NCI-H748 treated with DMSO at 0.1 percent for 48 hours (cell line): Measurements from ENCODE around the gene PCDHB6.
"Not testable (repeated sequence)": the region's sequence is repeated elsewhere in the genome, so short reads cannot be mapped to it uniquely, and the experiment has no call there.

ENCODE experiments used
- DNase-seq: peaks from one replicate; lab custom pipeline; 2025; lab: John Stamatoyannopoulos, UW

The PCDHB6 gene

DNA sequence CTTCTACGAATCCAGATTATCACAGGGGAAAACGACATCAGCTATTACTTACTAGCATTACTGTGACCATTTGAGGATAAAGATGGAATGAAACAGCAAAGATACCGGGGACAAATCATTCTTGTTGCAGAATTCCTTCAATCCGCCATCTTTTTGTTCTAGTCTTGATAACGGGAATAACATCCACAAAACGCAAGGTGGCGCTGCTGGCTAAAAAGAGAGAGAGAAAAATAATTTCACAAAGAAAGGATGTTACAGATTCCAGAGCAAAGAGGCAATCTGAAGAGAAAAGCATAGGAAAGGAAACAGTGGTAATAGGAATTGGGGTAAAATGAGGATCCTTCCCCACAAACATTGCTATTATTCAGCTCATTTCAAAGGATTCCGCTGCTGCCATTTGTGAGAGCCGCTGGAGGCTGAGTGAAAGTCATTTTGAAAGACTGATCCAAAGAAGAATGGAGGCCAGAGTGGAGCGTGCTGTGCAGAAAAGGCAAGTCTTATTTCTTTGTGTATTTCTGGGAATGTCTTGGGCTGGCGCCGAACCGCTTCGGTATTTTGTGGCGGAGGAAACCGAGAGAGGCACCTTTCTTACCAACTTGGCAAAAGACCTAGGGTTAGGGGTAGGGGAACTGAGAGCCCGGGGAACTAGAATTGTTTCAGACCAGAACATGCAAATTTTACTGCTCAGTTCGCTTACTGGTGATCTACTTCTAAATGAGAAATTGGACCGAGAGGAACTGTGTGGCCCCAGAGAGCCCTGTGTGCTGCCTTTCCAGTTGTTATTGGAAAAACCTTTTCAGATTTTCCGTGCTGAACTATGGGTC lies 22.7 kb downstream of the PCDHB6 start, which contains the start of gene PCDHB7:
PCDHB7 (plus strand) TSS at position 264 of the 824 bp plus-strand sequence; CDS start at position 456, 192 bp downstream.
- peak; percentile 70 for DNase-seq

DNA sequence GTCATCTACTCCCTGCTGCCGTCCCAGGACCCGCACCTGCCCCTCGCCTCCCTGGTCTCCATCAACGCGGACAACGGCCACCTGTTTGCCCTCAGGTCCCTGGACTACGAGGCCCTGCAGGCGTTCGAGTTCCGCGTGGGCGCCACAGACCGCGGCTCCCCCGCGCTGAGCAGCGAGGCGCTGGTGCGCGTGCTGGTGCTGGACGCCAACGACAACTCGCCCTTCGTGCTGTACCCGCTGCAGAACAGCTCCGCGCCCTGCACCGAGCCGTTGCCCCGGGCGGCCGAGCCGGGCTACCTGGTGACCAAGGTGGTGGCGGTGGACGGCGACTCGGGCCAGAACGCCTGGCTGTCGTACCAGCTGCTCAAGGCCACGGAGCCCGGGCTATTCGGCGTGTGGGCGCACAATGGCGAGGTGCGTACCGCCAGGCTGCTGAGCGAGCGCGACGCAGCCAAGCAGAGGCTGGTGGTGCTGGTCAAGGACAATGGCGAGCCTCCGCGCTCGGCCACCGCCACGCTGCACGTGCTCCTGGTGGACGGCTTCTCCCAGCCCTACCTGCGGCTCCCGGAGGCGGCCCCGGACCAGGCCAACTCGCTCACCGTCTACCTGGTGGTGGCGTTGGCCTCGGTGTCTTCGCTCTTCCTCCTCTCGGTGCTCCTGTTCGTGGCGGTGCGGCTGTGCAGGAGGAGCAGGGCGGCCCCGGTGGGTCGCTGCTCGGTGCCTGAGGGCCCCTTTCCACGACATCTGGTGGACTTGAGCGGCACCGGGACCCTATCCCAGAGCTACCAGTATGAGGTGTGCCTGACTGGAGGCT lies 24.6 kb downstream of the PCDHB6 start:
- DNase-seq: not testable (repeated sequence)

DNA sequence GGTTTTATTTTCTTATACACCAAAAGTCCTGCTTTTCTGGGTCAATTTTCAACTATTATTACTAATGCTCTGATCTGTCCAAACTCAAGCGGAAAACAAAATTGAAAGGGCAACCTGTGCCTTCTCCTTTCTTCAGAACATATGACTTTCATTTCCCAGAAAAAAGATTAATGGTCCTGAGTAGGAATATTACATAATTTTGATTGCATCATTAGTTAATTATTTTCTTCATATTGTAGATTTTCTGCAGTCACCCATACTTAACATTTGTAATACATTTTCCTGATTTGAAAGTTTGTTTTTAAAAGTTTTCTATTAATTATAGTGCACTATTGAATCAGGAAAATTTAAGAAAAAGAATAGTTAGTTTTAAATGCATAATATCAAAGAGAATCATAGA lies 26.1 kb downstream of the PCDHB6 start:
- no peak for DNase-seq

DNA sequence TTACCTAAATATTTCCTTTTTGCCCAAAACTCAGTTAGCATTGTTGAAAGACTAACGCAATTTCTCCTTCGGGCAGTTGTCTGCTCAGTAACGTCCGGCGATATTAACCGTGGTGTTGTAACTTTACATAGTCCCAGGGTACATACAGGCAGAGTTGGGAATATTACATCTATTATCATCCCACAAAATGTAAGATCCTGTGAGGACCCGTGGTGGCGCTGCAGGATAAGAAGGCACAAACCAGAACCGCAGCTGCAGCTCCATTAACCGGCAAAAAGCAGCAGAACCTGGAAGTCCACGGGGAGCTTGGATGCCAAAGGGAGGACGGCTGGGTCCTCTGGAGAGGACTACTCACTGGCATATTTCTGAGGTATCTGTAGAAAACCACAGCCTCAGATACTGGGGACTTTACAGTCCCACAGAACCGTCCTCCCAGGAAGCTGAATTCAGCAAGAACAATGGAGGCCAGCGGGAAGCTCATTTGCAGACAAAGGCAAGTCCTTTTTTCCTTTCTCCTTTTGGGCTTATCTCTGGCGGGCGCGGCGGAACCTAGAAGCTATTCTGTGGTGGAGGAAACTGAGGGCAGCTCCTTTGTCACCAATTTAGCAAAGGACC lies 27.8 kb downstream of the PCDHB6 start, which contains the start of gene PCDHB8:
PCDHB8 (plus strand) TSS at position 214 of the 615 bp plus-strand sequence; CDS start at position 459, 245 bp downstream.
- peak; percentile 65 for DNase-seq

DNA sequence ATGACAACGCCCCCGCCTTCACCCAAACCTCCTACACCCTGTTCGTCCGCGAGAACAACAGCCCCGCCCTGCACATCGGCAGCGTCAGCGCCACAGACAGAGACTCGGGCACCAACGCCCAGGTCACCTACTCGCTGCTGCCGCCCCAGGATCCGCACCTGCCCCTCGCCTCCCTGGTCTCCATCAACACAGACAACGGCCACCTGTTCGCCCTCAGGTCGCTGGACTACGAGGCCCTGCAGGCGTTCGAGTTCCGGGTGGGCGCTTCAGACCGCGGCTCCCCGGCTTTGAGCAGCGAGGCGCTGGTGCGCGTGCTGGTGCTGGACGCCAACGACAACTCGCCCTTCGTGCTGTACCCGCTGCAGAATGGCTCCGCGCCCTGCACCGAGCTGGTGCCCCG lies 29.5 kb downstream of the PCDHB6 start:
- DNase-seq: not testable (repeated sequence)

DNA sequence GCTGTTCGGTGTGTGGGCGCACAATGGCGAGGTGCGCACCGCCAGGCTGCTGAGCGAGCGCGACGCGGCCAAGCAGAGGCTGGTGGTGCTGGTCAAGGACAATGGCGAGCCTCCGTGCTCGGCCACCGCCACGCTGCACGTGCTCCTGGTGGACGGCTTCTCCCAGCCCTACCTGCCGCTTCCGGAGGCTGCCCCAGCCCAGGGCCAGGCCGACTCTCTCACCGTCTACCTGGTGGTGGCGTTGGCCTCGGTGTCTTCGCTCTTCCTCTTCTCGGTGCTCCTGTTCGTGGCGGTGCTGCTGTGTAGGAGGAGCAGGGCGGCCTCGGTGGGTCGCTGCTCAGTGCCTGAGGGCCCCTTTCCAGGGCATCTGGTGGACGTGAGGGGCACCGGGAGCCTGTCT lies 30.0 kb downstream of the PCDHB6 start:
- DNase-seq: not testable (repeated sequence)

DNA sequence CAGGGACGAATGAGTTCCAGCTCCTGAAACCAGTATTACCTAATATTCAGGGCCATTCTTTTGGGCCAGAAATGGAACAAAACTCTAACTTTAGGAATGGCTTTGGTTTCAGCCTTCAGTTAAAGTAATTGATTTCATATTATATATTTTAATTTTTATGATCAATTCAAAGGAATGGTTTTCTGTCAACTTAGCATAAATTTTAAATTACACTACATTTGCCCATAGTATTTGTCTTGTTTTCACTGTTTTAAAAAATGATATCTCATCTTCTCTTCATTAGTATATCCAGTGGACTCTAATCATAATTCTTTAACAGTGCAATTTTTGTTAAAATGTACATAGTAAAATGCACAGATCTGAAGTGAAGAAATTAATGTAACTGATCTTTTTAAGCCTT lies 30.5 kb downstream of the PCDHB6 start:
- no peak for DNase-seq

DNA sequence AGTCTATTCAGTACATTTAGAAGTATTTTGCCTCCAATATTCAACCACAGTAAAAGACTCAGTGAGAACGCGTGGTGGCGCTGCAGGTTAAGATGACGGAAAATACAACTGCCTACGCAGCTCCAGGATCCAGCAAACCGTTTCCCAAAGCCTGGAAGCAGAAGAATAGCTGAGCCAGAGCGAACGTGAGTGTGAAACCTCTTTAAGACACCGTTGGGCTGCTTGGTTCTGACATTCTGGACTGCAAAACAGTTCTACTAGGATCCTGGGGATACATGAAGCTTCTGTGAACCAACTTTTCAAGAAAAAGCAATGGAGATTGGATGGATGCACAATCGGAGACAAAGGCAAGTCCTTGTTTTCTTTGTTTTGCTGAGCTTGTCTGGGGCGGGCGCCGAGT lies 32.4 kb downstream of the PCDHB6 start, which contains the start of gene PCDHB16:
PCDHB16 (plus strand) TSS at position 140 of the 400 bp plus-strand sequence; CDS start at position 313, 173 bp downstream.
- DNase-seq: peak; percentile 24

DNA sequence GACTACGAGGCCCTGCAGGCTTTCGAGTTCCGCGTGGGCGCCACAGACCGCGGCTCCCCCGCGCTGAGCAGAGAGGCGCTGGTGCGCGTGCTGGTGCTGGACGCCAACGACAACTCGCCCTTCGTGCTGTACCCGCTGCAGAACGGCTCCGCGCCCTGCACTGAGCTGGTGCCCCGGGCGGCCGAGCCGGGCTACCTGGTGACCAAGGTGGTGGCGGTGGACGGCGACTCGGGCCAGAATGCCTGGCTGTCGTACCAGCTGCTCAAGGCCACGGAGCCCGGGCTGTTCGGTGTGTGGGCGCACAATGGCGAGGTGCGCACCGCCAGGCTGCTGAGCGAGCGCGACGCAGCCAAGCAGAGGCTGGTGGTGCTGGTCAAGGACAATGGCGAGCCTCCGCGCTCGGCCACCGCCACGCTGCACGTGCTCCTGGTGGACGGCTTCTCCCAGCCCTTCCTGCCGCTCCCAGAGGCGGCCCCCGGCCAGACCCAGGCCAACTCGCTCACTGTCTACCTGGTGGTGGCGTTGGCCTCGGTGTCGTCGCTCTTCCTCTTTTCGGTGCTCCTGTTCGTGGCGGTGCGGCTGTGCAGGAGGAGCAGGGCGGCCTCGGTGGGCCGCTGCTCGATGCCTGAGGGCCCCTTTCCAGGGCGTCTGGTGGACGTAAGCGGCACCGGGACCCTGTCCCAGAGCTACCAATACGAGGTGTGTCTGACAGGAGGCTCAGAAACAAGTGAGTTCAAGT lies 34.4 kb downstream of the PCDHB6 start:
- not testable (repeated sequence) for DNase-seq

DNA sequence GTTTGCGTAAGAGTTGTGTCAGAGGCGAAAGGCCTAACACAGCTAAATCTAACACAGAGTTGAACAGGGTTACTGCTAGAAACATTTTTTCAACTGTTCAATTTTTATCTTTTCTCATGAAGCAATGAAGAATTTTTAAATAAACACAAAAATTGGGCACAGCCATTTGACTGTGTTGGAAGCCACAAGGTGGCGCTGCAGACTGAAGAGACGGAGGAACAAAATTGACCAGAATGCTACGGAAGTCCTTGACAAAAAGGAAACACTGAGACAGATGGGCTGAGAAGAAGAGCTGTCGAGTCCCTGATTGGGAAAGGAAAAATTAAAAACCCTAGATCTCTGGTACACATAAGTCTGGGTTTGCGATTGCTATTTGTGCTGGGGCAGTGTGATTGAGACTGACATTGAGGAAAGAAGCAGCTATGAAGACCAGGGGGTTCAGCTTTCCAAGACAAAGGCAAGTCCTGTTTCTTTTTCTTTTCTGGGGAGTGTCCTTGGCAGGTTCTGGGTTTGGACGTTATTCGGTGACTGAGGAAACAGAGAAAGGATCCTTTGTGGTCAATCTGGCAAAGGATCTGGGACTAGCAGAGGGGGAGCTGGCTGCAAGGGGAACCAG lies 37.1 kb downstream of the PCDHB6 start, which contains the start of gene PCDHB9:
PCDHB9 (plus strand) TSS at position 265 of the 616 bp plus-strand sequence; CDS start at position 423, 158 bp downstream.
- DNase-seq: peak; percentile 75

DNA sequence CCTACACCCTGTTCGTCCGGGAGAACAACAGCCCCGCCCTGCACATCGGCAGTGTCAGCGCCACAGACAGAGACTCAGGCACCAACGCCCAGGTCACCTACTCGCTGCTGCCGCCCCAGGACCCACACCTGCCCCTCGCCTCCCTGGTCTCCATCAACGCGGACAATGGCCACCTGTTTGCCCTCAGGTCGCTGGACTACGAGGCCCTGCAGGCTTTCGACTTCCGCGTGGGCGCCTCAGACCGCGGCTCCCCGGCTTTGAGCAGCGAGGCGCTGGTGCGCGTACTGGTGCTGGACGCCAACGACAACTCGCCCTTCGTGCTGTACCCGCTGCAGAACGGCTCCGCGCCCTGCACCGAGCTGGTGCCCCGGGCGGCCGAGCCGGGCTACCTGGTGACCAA lies 38.8 kb downstream of the PCDHB6 start:
- DNase-seq: not testable (repeated sequence)

DNA sequence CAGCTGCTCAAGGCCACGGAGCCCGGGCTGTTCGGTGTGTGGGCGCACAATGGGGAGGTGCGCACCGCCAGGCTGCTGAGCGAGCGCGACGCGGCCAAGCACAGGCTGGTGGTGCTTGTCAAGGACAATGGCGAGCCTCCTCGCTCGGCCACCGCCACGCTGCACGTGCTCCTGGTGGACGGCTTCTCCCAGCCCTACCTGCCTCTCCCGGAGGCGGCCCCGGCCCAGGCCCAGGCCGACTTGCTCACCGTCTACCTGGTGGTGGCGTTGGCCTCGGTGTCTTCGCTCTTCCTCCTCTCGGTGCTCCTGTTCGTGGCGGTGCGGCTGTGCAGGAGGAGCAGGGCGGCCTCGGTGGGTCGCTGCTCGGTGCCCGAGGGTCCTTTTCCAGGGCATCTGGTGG lies 39.3 kb downstream of the PCDHB6 start:
- DNase-seq: not testable (repeated sequence)

DNA sequence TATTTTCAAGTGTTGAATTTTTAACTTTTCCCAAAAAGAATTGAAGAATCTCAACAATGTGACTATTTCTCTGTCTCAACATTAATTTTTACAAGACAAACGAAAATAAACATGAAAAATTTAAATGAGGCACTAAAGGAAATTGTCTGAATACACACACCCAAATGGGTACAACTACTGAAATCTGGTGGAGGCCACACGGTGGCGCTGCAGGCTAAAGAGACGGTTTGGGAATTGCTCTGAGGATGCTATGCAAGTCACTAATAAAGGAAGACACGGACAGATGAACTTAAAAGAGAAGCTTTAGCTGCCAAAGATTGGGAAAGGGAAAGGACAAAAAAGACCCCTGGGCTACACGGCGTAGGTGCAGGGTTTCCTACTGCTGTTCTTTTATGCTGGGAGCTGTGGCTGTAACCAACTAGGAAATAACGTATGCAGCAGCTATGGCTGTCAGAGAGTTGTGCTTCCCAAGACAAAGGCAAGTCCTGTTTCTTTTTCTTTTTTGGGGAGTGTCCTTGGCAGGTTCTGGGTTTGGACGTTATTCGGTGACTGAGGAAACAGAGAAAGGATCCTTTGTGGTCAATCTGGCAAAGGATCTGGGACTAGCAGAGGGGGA lies 42.4 kb downstream of the PCDHB6 start, which contains the start of gene PCDHB10:
PCDHB10 (plus strand) TSS at position 244 of the 616 bp plus-strand sequence; CDS start at position 444, 200 bp downstream.
- peak; percentile 89 for DNase-seq

DNA sequence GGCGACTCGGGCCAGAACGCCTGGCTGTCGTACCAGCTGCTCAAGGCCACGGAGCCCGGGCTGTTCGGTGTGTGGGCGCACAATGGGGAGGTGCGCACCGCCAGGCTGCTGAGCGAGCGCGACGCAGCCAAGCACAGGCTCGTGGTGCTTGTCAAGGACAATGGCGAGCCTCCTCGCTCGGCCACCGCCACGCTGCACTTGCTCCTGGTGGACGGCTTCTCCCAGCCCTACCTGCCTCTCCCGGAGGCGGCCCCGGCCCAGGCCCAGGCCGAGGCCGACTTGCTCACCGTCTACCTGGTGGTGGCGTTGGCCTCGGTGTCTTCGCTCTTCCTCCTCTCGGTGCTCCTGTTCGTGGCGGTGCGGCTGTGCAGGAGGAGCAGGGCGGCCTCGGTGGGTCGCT lies 44.5 kb downstream of the PCDHB6 start:
- DNase-seq: not testable (repeated sequence)

DNA sequence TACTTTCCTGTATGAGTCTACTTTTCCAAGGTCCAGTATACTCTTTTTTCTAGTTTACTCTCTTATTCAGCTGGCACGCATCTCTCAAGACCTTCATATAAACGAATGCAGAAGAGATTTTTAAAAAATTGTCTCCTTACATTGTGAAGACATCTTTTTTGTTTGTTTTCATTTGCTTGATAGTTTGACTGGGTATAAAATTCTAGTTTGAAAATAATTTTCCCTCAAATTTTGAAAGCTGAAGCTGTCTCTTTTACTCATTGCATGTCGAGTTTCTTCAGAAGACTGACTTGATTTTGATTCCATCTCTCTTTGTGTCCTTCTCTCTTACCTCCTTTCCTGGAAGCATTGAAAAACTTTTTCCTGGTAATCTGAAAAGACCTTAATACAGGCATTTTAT lies 46.5 kb downstream of the PCDHB6 start:
- DNase-seq: no peak

DNA sequence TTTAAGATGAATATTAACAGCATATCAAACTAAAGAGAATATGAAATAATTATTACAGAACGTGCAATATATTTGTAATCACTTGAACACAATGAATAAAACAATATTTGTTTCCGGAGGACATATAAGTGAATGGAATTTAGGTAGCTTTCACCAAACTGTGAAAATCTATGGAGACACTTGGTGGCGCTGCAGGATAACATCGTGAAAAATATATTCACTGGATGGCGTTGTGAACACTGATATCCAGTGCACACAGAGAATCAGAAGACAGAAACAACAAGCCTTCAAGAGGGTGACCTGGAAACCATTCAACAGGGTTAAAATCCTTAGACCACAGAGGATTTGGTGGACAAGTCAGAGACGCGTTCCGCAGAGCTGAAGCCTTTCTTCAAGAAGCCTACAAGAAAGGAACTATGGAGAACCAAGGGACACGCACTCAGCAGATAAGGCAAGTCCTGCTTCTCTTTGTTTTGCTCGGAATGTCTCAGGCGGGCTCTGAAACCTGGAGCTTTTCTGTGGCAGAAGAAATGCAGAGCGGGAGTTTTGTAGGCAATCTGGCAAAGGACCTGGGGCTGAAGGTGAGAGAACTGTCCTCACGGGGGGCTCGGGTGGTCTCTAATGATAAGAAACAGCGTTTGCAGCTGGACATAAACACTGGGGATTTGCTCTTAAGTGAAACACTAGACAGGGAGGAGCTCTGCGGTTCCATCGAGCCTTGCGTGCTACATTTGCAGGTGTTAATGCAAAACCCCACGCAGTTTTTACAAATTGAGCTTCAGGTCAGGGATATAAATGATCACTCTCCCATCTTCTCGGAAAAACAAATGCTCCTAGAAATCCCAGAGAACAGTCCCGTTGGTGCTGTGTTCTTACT lies 49.7 kb downstream of the PCDHB6 start, which contains the start of gene PCDHB11:
PCDHB11 (plus strand) TSS at position 269 of the 877 bp plus-strand sequence; CDS start at position 417, 148 bp downstream.
- DNase-seq: peak; percentile 85

DNA sequence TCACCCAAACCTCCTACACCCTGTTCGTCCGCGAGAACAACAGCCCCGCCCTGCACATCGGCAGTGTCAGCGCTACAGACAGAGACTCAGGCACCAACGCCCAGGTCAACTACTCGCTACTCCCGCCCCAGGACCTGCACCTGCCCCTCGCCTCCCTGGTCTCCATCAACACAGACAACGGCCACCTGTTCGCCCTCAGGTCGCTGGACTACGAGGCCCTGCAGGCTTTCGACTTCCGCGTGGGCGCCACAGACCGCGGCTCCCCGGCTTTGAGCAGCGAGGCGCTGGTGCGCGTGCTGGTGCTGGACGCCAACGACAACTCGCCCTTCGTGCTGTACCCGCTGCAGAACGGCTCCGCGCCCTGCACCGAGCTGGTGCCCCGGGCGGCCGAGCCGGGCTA lies 51.3 kb downstream of the PCDHB6 start:
- not testable (repeated sequence) for DNase-seq

DNA sequence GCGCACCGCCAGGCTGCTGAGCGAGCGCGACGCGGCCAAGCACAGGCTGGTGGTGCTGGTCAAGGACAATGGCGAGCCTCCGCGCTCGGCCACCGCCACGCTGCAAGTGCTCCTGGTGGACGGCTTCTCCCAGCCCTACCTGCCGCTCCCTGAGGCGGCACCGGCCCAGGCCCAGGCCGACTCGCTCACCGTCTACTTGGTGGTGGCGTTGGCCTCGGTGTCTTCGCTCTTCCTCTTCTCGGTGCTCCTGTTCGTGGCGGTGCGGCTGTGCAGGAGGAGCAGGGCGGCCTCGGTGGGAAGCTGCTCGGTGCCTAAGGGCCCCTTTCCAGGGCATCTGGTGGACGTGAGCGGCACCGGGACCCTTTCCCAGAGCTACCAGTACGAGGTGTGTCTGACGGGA lies 51.8 kb downstream of the PCDHB6 start:
- DNase-seq: not testable (repeated sequence)
